GM21423 (cell line): ENCODE data around the gene ELFN1.
"Not testable (repeated sequence)": the region's sequence is repeated elsewhere in the genome, so short reads cannot be mapped to it uniquely, and the experiment has no call there.

Experiments
- ATAC-seq: cut with Tn5 transposase; IDR thresholded peaks from one replicate; pipeline ENCODE4 v1.9.1; 2021; ENCODE audit warnings: mild to moderate bottlenecking, moderate library complexity; ENCODE audit not compliant: unreplicated experiment

ELFN1 gene

GRCh38 chr7:1752771-1753563, 82.9 kb downstream of the ELFN1 start:
- no peak for ATAC-seq

- ATAC-seq: no peak
These were observed 83.4 kb downstream of the ELFN1 start for GRCh38 chr7:1753564-1753867.

- no peak for ATAC-seq
These were observed 84.3 kb downstream of the ELFN1 start for GRCh38 chr7:1754345-1754908.

- ATAC-seq: no peak
These were observed 85.9 kb downstream of the ELFN1 start for GRCh38 chr7:1755783-1756625.

DNA sequence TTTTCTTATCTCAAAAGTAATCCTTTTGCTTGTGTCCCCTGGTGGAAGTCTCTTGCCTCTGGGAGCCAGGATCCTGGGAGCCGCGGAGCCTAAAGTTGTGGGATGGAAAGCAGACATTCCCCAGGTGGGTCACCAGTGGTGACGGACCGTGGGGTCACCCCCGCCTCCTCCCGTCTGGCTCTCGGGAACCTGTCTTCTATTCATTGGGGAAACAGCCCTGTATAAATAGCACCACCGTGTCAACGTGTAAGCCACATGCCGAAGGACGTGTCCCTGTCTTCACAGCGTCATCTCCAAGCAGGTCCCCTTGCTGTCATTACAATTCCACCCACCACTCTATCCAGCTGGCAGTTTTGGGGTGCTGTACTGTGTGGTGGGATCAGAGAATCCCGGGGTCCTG, 87.5 kb downstream of the ELFN1 start:
- ATAC-seq: no peak

- ATAC-seq: no peak
These were observed 88.2 kb downstream of the ELFN1 start for GRCh38 chr7:1758028-1758858.

DNA sequence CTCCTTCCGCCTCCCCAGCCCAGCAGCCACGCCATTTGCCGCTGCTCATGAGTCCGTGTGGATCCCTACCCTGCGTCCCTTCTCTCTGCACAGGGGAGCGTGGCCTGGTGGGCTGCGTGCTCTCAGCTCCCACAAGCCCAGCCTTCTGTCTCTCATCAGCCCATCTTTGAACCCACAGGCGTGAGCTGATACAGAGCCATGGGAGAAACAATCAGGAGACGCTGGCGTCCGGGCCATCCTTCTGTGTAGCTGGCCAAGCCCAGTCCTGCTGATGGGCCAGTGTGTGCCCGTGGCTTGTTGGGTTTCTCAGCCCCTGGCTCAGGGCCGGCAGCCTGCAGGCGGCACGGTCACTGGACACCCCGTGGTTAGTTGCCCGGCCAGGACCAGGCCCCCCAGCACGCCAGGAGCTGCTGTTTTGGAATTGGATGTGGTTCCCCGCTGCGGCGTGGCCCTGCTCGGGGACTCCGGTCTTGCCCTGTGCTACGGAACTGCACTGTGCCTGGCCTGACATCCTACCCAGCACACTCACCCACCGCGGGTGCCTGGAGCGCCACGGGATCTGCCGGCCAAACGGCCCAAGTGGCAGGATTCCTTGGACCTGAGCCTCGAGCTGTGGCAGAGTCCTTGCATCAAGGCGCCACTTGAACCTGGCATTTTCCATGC, 88.9 kb downstream of the ELFN1 start:
- no peak for ATAC-seq

- no peak for ATAC-seq
These were observed 91.0 kb downstream of the ELFN1 start for GRCh38 chr7:1761097-1761496.

DNA sequence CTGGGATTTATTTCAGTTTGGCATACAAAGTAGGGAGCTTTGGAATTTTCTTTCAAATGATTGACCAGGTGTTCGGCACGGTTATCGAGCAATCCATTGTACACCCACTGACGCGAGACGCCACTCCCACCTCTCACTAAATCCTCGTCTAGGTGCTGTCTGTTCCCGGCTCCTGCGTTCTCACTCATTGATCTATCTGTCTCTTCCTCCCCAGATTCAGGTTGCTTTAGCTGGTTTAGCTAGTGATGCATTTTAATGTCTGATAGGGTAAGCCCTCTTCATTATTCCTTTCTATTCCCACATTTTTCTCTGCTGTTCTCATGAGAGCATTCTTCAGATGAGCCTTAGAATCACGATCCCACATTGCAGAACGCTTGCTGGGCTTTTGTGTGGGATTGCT, 91.7 kb downstream of the ELFN1 start:
- ATAC-seq: no peak

GRCh38 chr7:1762238-1762945, 92.3 kb downstream of the ELFN1 start:
- ATAC-seq: no peak

DNA sequence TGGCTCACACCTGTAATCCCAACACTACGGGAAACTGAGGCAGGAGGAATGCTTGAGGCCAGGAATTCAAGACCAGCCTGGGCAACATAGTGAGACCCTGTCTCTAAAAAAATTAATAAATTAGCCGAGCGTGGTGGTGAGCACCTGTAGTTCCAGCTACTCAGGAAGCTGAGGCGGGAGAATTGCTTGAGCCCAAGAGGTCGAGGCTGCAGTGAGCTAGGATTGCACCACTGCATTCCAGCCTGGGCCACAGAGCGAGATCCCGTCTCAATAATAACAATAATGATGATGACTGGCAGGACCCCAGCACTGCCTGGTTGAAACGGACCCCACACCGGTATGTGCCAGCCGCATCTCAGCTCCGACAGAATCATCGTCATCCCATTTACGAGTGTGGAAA, 93.0 kb downstream of the ELFN1 start:
- no peak for ATAC-seq

- ATAC-seq: not testable (repeated sequence)
These were observed 93.8 kb downstream of the ELFN1 start for GRCh38 chr7:1763911-1764310.

- ATAC-seq: no peak
These were observed 95.3 kb downstream of the ELFN1 start for GRCh38 chr7:1765336-1765735.

GRCh38 chr7:1767524-1767923, 97.4 kb downstream of the ELFN1 start:
- no peak for ATAC-seq

DNA sequence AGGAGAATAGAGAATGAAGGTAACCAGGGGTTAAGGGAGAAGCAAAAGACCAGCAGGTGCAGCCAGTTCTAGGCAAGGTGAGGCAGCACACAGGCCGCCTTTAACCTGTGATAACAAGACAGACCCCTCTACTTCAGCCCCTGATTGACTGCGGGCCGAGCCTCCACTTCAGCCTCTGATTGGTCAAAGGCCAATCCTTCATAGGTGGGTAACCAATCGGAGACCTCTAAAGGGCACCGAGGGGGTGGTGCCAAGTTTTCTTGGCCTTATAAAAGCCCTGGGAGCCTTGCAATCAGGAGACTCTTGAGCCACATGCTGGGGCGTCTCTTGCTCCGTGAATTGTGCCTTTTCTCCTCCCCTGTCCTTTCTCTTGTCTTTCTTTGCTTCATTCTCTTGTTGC, 98.8 kb downstream of the ELFN1 start:
- no peak for ATAC-seq

DNA sequence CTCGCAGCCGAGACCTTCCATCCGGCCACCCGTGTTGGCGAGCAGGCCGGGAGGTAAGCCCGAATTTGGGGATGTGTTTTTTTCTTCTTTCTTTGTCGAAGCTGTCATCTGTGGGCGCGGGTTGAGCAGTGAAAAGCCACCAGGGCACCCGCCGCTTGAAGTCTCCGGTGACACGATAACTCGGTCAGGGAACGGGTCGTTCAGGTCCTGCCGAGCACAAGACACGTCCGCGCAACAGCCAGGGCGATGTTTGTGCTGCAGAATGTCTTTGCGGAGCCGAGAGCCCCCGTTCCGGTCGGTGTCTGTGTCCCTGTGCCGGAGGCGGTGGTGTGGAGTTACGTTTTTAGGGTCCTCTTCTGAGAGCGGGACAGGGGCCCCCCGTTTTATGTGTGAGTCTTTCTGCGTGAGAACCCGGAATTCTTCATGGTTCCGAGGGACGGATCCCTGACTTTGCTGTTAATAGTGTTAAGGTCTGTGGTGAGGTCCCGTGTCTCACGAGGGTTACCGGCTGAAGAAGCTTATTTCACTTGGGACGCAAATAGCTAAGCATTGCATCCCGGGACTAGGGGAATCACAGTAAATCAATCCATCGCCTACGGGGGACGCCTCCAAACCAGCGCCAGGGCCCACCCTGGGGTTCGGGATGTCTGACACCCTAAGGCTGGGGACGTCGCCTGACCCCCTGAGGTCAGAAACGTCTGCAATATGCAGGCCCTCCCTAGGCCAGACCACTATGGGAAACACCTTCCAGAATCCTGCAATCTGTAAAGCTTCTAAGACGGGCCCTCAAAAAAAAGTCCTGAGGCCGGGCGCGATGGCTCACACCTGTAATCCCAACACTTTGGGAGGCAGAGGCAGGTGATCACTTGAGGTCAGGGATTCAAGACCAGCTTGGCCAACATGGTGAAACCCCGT, 99.5 kb downstream of the ELFN1 start:
- ATAC-seq: no peak

GRCh38 chr7:1770331-1770730, 100.3 kb downstream of the ELFN1 start:
- no peak for ATAC-seq

GRCh38 chr7:1775389-1775788, 105.3 kb downstream of the ELFN1 start:
- ATAC-seq: no peak

DNA sequence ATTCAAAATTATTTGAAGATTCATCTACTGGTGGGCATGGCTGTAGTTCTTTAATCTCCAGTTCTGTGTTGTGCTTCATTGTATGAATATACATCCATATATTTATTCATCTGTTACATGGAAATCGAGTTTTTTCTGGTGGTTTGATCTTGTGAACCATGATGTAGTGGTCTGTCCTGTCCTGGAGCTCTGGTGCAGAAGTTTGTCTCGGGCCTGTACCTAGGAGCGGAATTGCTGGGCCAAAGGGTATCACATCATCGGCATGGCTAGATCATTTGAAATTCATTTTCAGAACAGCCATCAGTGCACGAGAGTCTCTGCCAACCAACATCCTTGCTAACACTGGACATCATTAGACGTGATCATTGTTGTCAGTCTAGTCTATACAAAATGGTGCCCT, 107.0 kb downstream of the ELFN1 start:
- no peak for ATAC-seq
